Measurements from ENCODE around the gene AJAP1. TPM values are rescaled to one million over a fixed set of nuclear protein-coding genes. Genes with fewer than 3 reads are reported as not detected.

AJAP1 gene
- total RNA-seq, 2 donors from 2014 or later = 0.04 to 0.08 TPM

DNA sequence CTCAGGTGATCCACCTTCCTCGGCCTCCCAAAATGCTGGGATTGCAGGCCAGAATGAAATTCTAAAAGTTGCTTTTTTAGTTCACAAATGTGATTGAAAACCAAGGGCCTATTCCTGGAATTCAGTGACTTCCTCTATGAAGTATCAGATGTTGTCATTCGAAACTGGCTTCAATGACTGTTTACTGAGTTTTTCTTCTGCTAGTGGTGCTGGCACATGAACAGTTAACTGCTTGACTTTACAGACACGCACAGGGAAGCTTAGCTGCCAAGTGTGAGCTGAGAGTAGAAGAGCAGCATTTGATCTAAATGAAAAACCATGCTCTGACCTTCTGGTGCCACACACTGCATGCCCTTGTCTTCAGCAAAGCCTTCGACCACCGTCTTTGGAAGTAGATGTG is 32.8 kb upstream of the AJAP1 start:
- Histone ChIP-seq H3K9me3 (no peaks in the 10 kb centered on the region), H3K4me1 (no peaks in the 10 kb centered on the region), H3K27me3 (no peaks in the 10 kb centered on the region), H3K27ac (no peak overlapping the region), H3K4me3 (no peak overlapping the region), H3K36me3 (no peaks in the 10 kb centered on the region)
- no peak for DNase-seq (ENCODE audit: low spot score)
- TF ChIP-seq, protein P1, sequence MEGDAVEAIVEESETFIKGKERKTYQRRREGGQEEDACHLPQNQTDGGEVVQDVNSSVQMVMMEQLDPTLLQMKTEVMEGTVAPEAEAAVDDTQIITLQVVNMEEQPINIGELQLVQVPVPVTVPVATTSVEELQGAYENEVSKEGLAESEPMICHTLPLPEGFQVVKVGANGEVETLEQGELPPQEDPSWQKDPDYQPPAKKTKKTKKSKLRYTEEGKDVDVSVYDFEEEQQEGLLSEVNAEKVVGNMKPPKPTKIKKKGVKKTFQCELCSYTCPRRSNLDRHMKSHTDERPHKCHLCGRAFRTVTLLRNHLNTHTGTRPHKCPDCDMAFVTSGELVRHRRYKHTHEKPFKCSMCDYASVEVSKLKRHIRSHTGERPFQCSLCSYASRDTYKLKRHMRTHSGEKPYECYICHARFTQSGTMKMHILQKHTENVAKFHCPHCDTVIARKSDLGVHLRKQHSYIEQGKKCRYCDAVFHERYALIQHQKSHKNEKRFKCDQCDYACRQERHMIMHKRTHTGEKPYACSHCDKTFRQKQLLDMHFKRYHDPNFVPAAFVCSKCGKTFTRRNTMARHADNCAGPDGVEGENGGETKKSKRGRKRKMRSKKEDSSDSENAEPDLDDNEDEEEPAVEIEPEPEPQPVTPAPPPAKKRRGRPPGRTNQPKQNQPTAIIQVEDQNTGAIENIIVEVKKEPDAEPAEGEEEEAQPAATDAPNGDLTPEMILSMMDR (IDR thresholded peaks at IDR 0.05) = no peak

DNA sequence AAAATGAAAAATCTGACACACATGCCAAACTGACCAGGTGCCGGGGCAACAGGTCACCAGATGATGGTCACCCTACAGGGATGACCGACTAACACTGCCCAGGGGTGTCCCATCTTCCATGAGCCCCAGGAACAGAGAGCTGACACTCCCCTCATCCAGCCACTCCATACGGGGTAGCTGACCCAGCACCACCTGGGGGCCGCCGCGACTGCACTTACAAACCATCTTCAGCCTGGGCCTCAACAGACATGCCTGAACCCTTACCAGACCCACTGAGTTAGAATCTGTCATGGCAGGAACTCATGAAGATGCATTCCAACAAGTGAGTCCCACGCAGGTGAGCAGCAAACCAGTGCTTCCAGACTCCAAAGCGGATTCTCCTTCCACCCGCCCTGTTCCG is 31.6 kb upstream of the AJAP1 start:
- DNase-seq (ENCODE audit: low spot score) = no peak
- no peak overlapping the region for H3K27ac ChIP-seq
- H3K36me3 ChIP-seq = no peaks in the 10 kb centered on the region
- TF ChIP-seq, protein P1 (IDR thresholded peaks at IDR 0.05) = no peak
- no peak overlapping the region for H3K4me3 ChIP-seq
- H3K4me1 ChIP-seq = no peaks in the 10 kb centered on the region
- H3K27me3 ChIP-seq = no peaks in the 10 kb centered on the region
- no peaks in the 10 kb centered on the region for H3K9me3 ChIP-seq

DNA sequence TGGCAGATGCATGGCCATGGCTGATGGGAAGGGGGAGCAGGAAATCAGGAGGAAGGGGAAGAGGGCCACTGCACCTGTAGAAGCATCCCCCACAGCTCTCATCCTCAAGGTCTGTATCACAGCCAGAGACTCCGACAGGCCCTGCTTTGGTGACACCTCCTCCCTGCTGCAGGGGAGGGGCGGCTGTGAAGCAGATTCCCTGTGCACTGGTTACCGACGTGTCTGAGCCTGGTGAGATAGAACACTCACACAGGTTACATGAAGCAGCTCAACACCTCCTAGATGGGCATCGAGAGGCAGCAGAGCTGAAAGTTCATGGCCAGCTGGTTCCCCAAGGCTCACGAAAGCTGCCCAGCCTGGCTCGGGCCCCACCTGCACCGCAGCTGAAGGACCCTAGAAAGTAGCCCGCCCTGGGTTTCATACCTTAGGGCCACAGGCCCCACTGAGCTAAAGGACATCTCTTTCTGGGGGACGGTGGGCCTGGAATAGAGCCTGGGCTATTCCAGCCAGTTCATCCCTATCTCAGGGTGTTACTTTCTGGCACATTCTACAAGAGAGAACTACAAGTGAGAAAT is 30.2 kb upstream of the AJAP1 start:
- H3K4me3 ChIP-seq = no peak overlapping the region
- no peak overlapping the region for H3K27ac ChIP-seq
- no peaks in the 10 kb centered on the region for H3K27me3 ChIP-seq
- H3K36me3 ChIP-seq = no peaks in the 10 kb centered on the region
- TF ChIP-seq, protein P1 (IDR thresholded peaks at IDR 0.05) = no peak
- H3K9me3 ChIP-seq = no peaks in the 10 kb centered on the region
- H3K4me1 ChIP-seq = no peaks in the 10 kb centered on the region
- no peak for DNase-seq (ENCODE audit: low spot score)

DNA sequence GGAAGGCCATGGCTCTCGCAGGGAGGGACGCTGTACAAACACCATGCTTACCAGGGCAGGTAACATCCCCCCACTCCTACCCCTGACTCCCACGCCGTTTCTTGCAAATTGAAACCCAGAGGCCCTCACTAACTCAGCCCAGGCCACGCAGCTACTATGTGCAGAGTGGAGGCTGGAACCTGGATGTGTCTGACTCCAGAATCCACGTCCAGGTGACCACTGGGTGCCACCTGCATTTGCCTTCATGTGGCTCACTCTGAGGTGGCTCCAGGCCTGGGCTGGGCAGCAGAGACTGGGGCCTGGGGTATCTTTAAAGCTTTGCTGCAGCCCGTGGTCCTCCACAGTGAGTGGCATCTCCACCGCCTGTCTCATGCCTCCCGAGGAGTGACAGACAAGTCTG is 29.6 kb upstream of the AJAP1 start:
- Histone ChIP-seq H3K27me3 (no peaks in the 10 kb centered on the region), H3K9me3 (no peaks in the 10 kb centered on the region), H3K4me3 (no peak overlapping the region), H3K4me1 (no peaks in the 10 kb centered on the region), H3K36me3 (no peaks in the 10 kb centered on the region), H3K27ac (no peak overlapping the region)
- TF ChIP-seq, protein P1 (IDR thresholded peaks at IDR 0.05) = no peak
- DNase-seq (ENCODE audit: low spot score) = no peak

DNA sequence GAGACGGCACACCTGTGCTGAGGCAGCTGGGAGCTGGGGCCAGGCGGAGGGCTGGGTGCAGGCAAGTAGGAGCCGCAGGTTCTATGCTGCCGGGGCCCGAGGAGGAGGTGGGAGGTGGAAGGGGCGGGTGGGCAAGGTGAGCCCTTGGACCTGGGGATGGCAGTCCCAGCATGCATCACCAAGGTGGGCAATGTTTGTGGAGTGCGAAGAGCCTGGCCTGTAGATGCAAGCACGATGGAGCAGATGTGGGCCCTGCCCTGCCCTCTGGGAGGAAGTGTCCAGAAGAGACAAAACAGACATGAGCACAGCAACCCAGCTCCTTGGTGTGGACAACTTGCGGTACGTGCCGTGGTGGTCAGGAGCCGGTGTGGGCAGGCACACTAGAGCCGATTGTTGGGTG is 28.3 kb upstream of the AJAP1 start:
- H3K9me3 ChIP-seq = no peaks in the 10 kb centered on the region
- no peak overlapping the region for H3K27ac ChIP-seq
- H3K27me3 ChIP-seq = no peaks in the 10 kb centered on the region
- no peak for DNase-seq (ENCODE audit: low spot score)
- no peaks in the 10 kb centered on the region for H3K36me3 ChIP-seq
- TF ChIP-seq, protein P1 (IDR thresholded peaks at IDR 0.05) = no peak
- H3K4me3 ChIP-seq = no peak overlapping the region
- H3K4me1 ChIP-seq = no peaks in the 10 kb centered on the region
